HepG2 (cell line): ENCODE measurements around the gene CDK12. TPM values are rescaled to one million over a fixed set of nuclear protein-coding genes. Genes with fewer than 3 reads are reported as not detected.

Experiments
- AKAP8 ChIP-seq: sonication (generic); formaldehyde crosslinking; IDR thresholded peaks from 2 replicates; pipeline ENCODE4 v1.5.1; 2020; ENCODE audit warnings: mild to moderate bottlenecking, missing genetic modification reagents
- CHD2 ChIP-seq: IDR thresholded peaks from 2 replicates; pipeline ENCODE4 v1.6.1; 2011; ENCODE audit warnings: low read depth, low read length, improper control_type of control experiment
- EP300 ChIP-seq, 3 experiments: sonication (generic) in 1 of 3; formaldehyde crosslinking in 1 of 3; IDR thresholded peaks; 2 replicates each; pipeline versions ENCODE4 v1.5.1 to v1.6.1; 2011 to 2020; ENCODE audit warnings: low read depth in 2 of 3, low read length in 2 of 3, borderline replicate concordance in 1 of 3, improper control_type of control experiment in 1 of 3, mild to moderate bottlenecking in 1 of 3, missing genetic modification reagents in 1 of 3, moderate library complexity in 1 of 3
- MEF2D ChIP-seq: sonication (generic); formaldehyde crosslinking; IDR thresholded peaks from 2 replicates; pipeline ENCODE4 v1.5.1; 2020; ENCODE audit warnings: mild to moderate bottlenecking, missing genetic modification reagents
- PITX1 ChIP-seq: sonication (generic); formaldehyde crosslinking; IDR thresholded peaks from 2 replicates; pipeline ENCODE4 v1.5.1; 2020; ENCODE audit warnings: mild to moderate bottlenecking, missing genetic modification reagents
- RFX1 ChIP-seq: fragments of 450-650 bp; IDR thresholded peaks from 2 replicates; pipeline ENCODE4 v1.6.1; 2017
- SMAD1 ChIP-seq: sonication (generic); formaldehyde crosslinking; IDR thresholded peaks from 2 replicates; pipeline ENCODE4 v1.4.0; 2020; ENCODE audit warnings: missing genetic modification reagents, low read depth, mild to moderate bottlenecking, borderline replicate concordance
- SP2 ChIP-seq: sonication (generic); formaldehyde crosslinking; IDR thresholded peaks from 2 replicates; pipeline ENCODE4 v1.5.1; 2020; ENCODE audit warnings: mild to moderate bottlenecking, missing genetic modification reagents
- SSRP1 ChIP-seq: IDR thresholded peaks from 2 replicates; pipeline ENCODE4 v1.6.1; 2016; ENCODE audit warnings: control low read depth
- TEAD3 ChIP-seq: optimal IDR thresholded peaks from 2 replicates; pipeline ENCODE3; 2016; ENCODE audit warnings: borderline replicate concordance
- ZC3H4 ChIP-seq: sonication (generic); formaldehyde crosslinking; IDR thresholded peaks from 2 replicates; pipeline ENCODE4 v1.4.0; 2020; ENCODE audit warnings: missing genetic modification reagents, borderline replicate concordance
- ZNF18 ChIP-seq: sonication (generic); formaldehyde crosslinking; IDR thresholded peaks from 2 replicates; pipeline ENCODE4 v1.8.0; 2022; ENCODE audit warnings: mild to moderate bottlenecking, missing genetic modification reagents; ENCODE audit not compliant: insufficient replicate concordance
- ZNF281 ChIP-seq: sonication (generic); formaldehyde crosslinking; IDR thresholded peaks from 2 replicates; pipeline ENCODE4 v1.4.0; 2020; ENCODE audit warnings: missing genetic modification reagents, borderline replicate concordance
- ZNF318 ChIP-seq: sonication (generic); formaldehyde crosslinking; IDR thresholded peaks from 2 replicates; pipeline ENCODE4 v1.4.0; 2020; ENCODE audit warnings: mild to moderate bottlenecking, missing genetic modification reagents
- ZNF430 ChIP-seq: sonication (generic); formaldehyde crosslinking; IDR thresholded peaks from 2 replicates; pipeline ENCODE4 v1.9.0; 2021; ENCODE audit warnings: mild to moderate bottlenecking, missing genetic modification reagents
- ZSCAN29 ChIP-seq: sonication (generic); formaldehyde crosslinking; conservative IDR thresholded peaks from 2 replicates; pipeline ENCODE4 v1.4.0; 2020; ENCODE audit warnings: mild to moderate bottlenecking, missing genetic modification reagents
- polyA plus RNA-seq, 8 experiments: library from polyadenylated mRNA; depleted of rRNA in 3 of 8; stranded (reverse) in 7 of 8; unstranded in 1 of 8; fragments of >200 nt; fragmentation: Illumina TruSeq in 4 of 8; extraction: Trizol in 4 of 8; gene quantifications; 2 replicates each; pipeline versions ENCODE4 v1.2.1 to v1.2.3, GENCODE V29; 2011 to 2016; ENCODE audit warnings: low read depth in 4 of 8, missing spikeins in 1 of 8, mixed read lengths in 1 of 8; ENCODE audit not compliant: insufficient read depth in 1 of 8
- total RNA-seq, 5 experiments: library from RNA; depleted of rRNA; stranded (reverse); fragments of >200 nt; fragmentation: Illumina TruSeq; extraction: Trizol; gene quantifications; 2 replicates each; pipeline ENCODE4 v1.2.3, GENCODE V29; 2016; ENCODE audit warnings: low read depth in 1 of 5

The CDK12 gene
- total and polyA plus RNA-seq, 2 of the 13 experiments (the other 11 are each of a cell fraction or from before 2014, with no cell fraction given) = 24.0 to 88.6 TPM

- 0 out of 2 replicates have a peak, but pooled peaks have one; percentile 54 for TF ChIP-seq ZNF318 (CRISPR knock-in tag)
- 0 out of 2 replicates have a peak, but pooled peaks have one; percentile 18 for TF ChIP-seq ZNF430 (CRISPR knock-in tag)
- TF ChIP-seq TEAD3 (CRISPR knock-in tag) = peak; percentile 45
- no peak for TF ChIP-seq EP300 (IDR thresholded peaks at IDR 0.05; ENCODE audit: low read depth in 2 of 2, low read length in 2 of 2)
- 0 out of 2 replicates have a peak, but pooled peaks have one; percentile 22 for TF ChIP-seq EP300 (CRISPR knock-in tag; IDR thresholded peaks at IDR 0.05; ENCODE audit: borderline replicate concordance)
- no peak for TF ChIP-seq ZNF281 (CRISPR knock-in tag)
- peak; percentile 30; the same call in 1 of the 2 replicates for TF ChIP-seq MEF2D (CRISPR knock-in tag)
- TF ChIP-seq RFX1 = no peak
- no peak for TF ChIP-seq CHD2
- 0 out of 2 replicates have a peak, but pooled peaks have one; percentile 16 for TF ChIP-seq SP2 (CRISPR knock-in tag)
- no peak for TF ChIP-seq AKAP8
- TF ChIP-seq ZC3H4 (CRISPR knock-in tag) = peak; percentile 52; the same call in 1 of the 2 replicates
- no peak for TF ChIP-seq ZSCAN29 (CRISPR knock-in tag)
- no peak for TF ChIP-seq SMAD1 (CRISPR knock-in tag)
- 0 out of 2 replicates have a peak, but pooled peaks have one; percentile 35 for TF ChIP-seq SSRP1 (CRISPR knock-in tag)
- 0 out of 2 replicates have a peak, but pooled peaks have one; percentile 23 for TF ChIP-seq PITX1
- TF ChIP-seq ZNF18 (CRISPR knock-in tag) = peak; percentile 66
Observed at GRCh38 chr17:39461926-39462569, 762 bp downstream of the CDK12 start (continued).
